Central memory CD4-positive, alpha-beta T cell (primary cell): ENCODE measurements around the gene SHC2.
"Not testable (repeated sequence)": the region's sequence is repeated elsewhere in the genome, so short reads cannot be mapped to it uniquely, and the experiment has no call there.

Experiments used
- DNase-seq: peaks from one replicate; pipeline ENCODE4 v3.0.0; 2022

Gene SHC2

DNA sequence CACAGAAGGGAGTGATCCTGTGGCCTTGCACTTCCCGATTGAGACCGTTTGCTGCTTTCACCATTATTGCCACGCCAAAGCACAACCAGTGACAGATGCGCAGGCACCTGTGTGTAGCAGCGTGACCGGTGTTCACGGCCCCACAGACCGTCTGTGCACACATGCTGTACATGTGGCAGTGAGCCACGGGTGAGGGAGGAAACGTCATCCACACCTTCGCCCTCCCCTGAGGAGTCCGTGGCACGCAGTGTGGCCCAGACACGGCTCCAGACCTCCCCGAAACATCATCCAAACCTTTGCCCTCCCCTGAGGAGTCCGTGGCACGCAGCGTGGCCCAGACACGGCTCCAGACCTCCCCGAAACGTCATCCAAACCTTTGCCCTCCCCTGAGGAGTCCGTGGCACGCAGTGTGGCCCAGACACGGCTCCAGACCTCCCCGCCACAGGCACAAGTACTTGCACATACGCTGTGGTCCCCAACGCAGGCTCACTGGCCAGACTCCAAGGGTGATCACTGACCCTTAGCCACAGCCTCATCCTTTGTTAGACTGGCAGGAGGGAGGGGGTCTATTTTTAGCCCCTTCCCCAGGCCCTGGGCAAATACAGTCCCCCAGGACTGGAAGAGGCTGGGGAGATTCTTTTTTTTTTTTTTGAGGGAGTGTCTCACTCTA, 7.9 kb upstream of the SHC2 start:
- DNase-seq: no peak

DNA sequence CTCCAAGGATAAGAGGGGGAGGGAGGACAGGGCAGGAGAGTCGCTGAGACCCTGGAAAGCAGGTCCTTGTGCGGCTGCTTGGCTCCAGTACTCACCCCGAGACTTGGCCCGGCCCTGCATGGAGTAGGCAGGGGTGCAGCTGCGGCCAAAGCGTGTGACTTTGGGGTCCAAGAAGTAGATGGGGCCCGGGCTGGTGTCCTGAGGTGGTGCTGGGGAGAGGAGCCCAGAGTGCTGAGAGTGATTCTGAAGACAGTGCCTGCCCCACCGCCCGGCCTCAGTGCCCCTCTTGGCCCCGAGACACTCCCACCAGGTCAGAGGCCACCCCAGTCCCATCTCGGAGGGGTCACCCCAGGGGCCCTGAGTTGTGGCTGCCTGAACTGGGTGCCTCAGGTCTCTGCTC, 6.7 kb upstream of the SHC2 start:
- no peak for DNase-seq

DNA sequence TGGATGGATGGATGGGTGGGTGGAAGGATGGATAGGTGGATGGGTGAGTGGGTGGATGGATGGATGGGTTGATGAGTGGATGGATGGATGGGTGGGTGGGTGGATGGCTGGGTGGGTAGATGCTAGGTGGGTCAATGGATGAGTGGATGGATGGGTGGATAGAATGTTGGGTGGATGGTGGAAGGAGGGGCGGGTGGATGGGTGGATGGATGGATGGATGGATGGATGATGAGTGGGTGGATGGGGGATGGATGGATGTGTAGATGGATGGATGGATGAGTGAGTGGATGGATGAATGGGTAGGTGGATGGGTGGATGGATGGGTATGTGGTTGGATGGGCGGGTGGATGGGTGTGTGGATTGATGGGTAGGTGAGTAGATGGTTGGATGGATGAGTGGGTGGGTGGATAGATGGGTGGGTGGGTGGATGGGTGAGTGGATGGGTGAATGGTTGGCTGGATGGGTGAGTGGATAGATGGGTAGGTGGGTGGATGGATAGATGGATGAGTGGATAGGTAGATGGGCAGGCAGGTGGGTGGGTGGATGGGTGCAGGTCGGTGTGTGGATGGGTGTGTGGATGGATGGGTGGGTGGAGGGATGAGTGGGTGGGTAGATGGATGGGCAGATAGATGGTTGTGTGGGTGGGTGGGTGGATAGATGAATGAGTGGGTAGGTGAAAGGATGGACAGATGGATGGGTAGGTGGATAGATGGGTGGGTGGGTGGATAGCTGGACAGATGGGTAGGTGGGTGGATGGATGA, 4.4 kb upstream of the SHC2 start:
- DNase-seq: no peak

DNA sequence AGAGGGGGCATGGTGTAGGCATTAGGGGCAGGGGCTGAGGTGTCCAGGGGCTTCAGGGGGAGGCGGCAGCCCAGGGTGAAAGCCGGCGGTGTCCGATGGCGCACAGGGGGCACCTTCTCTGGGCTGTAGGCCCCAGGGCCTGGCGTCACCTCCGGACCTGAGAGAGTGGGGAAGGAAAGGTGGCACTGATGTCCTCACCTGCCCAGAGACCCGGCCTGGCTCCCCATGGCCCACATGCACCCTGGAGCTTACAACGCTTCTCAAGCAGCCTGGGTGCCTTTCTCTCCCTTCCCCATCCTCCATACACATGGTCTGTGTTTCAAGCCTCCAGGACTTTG, 3.3 kb upstream of the SHC2 start:
- DNase-seq: no peak

DNA sequence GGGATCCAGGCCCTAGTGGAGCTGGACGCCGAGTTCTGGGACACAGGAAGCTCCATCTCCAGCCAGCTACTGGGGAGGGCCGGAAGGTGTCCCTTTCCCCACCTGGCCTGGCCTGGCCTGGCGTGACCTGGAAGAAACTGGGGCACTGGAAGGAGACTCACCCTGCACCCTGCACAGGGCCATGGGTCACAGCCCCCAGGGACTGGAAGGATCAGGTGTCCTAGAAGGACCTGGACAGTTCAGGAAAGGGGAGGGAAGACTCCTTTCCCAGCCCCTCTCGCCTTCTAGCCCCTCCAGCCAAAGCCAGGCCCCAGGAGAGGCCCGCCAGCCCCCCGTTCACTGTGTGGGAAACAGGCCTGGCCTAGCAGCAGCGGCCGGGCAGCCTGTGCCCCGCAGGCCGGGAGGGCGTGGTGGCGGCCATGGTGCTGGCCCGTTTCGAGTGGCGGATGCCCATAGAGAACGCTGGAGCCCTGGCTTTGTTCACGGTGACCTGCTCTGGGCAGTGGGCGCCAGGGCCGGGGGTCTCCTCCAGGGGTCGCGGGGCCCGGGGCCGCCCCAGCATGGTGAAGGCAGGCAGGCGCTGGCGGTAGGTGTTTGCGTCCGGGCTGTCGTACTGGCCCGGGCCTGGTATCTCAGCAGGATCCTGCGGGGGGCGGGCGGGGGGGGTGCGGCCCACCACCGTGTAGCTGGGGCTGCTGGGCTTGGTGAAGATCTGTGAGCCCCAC, 2.8 kb upstream of the SHC2 start:
- no peak for DNase-seq

DNA sequence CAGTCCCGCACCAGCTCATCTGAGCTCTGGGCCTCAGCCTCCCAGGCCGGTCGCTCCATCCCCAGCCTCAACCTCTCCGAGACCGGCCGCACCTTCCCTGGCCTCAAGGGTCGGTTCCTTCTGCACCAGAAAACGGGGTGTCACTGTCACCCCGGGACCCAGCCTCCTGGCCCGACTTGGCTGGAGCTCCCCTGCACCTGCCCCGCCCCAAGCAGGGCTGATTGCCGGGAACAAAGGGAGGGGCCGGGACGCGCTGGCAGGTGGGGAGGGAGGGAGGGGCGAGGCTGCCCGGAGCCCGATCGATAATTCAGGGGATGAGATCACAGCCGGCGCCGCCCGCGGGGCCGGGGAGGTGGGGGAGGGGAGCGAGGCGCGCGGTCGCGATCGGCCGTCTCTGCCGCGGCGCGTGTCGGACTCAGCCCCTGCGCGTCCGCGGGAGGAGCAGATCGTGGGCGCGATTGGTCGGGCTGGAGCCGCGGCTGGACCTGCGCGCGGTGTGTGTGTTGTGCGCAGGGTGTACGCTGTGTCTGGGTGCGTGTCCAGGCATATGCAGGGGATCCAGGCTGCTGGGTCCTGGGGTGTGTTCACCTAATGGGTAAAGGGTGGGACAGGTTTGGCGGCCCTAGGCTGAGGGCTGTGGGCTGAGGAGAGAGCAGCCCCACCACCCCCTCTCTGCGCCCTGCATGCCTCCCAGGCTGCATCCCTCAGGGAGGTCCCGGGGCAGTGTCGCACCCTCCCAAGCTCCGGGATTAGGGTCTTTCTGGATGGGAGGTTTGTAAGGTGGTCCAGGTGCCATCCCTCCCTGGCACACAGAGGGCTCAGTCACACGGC, 1.1 kb upstream of the SHC2 start:
- no peak for DNase-seq

DNA sequence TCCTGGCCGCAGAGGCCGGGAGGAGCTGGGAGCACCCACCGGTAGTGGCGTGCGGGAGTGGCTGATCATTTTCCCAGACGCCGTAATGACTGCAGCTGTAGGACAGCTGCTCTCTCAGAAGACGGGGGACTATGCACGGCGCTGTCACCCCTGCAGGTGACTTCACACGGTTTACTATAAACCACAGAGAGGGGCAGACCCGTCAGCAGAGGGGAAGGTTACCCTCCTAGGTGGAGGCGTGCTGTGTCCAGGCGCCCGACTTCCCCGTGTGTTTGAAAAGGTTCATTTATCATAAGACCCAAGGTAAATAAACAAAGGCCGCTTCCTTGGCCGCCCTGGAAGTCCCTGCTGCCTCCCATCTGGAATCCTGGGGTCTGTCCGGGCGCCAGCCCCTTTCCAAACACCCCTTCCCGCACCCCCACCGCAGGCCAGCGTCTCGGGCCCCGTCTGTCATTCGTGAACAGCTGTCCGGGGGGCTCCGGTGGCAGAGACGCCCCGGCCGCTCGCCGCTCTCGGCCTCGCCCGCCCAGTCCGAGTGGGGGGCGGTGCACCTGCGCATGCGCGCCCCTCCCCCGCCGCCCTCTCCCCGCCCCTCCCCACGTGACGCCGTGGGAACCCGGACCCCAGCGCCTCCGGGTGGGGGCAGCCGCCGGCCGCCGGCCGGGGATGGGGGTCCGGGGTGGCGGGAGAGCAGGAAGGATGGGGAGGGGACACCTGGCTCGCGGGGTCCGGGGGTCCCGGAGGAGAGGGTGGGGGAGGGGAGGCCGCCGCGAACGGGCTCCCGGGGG, 915 bp downstream of the SHC2 start:
- no peak for DNase-seq

DNA sequence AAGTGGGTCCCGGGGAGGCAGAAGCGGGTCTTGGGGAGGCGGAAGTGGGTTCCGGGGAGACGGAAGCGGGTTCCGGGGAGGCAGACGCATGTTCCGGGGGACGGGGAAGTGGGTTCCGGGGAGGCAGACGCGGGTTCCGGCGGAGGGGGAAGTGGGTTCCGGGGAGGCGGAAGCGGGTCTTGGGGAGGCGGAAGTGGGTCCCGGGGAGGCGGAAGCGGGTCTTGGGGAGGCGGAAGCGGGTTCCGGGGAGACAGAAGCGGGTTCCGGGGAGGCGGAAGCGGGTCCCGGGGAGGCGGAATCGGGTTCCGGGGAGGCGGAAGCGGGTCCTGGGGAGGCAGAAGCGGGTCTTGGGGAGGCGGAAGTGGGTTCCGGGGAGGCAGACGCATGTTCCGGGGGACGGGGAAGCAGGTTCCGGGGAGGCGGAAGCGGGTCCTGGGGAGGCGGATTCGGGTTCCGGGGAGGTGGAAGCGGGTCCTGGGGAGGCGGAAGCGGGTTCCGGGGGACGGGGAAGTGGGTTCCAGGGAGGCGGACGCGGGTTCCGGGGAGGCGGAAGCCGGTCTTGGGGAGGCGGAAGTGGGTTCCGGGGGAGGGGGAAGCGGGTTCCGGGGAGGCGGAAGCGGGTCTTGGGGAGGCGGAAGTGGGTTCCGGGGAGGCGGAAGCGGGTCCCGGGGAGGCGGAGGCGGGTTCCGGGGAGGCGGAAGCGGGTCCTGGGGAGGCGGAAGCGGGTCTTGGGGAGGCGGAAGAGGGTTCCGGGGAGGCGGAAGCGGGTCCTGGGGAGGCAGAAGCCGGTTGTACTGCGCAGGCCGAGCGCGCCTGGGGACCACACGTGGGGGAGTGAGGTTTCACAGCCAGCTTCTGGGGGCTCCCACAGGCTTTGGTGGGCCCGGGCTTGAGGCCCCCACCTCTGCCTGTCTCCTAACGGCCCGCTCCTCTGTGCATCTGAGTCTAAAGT, 2.5 kb downstream of the SHC2 start:
- DNase-seq: no peak

DNA sequence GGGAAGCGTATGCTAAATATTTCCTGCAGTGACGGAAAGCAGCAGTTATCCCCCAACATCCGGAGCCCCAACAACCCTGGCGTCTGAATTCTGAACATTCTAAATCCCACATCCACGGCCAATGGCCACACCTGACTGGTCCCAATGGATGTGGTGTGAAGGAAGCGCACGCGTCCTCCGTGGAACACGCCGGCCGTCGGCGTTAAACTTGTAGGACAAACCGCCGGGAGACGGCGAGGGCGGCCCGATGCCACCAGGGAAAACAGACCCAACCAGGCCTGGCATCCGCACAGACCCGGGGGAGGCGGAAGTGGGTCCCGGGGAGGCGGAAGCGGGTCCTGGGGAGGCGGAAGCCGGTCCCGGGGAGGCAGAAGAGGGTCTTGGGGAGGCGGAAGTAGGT, 3.2 kb downstream of the SHC2 start:
- DNase-seq: no peak

DNA sequence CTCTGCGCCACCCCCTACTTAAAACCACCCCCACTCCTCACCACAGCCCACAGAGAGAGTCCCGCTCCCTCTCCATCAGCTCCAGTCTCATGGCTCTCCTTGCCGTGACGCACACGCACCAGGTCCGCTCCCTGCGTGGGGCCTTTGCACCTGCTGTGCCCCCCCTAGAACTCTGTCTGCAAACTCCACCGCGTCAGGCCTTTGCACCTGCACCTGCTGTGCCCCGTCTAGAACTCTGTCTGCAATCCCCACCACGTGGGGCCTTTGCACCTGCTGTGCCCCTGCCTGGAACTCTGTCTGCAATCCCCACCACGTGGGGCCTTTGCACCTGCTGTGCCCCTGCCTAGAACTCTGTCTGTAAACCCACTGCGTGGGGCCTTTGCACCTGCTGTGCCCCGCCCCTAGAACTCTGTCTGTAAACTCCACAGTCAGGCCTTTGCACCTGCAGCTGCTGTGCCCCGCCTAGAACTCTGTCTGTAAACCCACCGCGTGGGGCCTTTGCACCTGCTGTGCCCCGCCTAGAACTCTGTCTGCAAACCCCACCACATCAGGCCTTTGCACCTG, 4.2 kb downstream of the SHC2 start:
- DNase-seq: no peak

DNA sequence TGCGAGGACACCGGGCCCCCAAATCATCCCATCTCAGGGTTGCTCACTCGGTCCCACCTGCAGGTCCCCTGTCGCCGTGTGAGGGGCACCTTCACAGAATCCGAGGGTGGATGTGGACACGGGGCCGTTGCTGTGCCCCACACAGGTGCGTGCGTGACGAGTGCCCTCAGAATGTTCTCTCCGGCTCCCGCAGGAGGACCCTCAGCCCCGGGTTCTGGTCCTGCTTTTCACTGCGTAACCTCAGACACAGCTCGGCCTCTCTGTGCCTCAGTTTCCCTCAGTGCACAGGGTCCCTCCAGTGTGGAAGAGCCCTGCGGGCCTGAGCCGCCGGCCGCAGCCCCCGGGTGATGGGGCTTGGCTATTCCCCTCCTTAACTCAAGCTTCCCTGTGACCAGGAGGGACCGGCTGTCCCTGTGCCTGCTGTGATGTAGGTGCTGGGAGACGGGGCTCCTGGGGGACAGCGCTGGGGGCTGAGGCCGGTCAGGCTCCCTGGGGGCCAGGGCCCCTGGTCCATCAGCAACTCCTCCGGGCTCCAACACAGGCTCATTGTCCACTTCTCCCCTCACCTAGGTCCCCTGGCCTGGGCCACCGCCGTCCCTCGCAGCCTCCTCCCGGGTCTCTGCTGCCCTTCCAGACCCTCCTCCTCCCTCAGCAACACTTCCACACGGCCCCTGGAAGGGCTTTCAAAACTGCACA, 4.8 kb downstream of the SHC2 start:
- no peak for DNase-seq

DNA sequence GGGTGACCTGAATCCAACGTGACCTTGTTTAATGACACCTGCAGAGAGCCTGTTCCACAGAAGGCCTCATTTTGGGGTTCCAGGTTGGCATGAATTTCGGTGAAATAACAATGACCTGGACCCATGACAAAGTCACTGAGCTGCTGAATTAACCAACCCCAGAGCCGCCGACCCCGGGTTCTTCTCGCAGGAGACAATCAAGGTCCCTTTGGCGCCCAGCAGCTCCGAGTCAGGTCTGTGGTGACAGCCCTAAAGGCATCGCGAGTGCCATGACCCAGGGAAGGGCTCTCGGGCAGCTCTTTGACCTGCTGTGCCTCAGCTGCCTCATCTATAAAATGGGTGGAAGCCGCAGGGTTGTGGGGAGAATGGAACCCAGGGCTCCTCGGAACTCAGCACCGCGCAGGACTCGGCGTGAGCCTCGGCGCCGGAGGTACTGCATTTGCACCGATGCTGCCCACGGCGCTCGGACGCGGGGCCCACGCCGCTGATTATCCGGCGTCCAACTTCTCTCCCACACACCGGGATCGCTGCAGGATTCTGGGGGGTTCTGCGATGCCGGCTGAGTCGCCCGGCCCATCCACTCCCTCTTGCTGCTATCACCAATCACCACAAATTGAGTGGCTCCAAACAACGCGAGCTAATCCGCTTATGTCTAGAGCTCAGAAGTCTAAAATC, 5.7 kb downstream of the SHC2 start:
- DNase-seq: no peak

DNA sequence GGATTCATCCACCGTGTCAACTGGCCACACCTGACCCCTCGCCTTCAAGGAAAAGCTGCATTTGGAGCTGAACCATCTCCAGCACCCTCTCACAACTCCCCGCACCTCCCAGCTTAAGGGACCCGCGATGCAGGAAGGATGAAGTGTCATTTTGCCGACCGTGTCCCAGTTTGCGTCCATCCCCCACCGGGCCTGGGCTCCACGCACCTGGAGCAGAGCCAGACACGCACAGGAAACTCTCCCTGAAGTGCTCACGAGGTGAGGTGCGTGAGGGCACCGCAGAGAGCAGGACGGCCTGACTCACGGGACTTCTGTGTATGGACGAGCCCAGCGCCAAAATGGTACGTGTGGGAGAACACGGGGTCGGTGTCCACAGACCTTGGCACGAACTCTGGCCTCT, 7.2 kb downstream of the SHC2 start:
- no peak for DNase-seq

DNA sequence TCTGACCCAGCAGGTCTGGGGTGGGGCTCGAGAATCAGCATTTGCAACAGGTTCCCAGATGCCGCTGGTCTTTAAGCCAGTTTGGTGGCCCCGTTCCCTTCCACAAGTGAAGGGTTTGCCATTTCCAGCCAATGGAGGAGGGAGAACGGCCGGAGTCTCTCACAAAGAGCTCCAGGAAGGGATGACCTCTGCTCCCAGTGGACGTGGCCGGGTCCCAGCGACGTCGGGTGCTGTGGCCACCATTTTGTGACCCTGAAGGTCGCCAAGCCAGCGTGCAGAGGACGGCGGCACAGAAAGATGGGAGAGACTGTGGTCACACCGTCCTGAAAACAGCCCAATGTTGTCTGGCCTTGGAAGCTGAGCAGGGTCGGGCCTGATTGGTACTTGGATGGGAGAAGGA, 8.0 kb downstream of the SHC2 start:
- DNase-seq: no peak

DNA sequence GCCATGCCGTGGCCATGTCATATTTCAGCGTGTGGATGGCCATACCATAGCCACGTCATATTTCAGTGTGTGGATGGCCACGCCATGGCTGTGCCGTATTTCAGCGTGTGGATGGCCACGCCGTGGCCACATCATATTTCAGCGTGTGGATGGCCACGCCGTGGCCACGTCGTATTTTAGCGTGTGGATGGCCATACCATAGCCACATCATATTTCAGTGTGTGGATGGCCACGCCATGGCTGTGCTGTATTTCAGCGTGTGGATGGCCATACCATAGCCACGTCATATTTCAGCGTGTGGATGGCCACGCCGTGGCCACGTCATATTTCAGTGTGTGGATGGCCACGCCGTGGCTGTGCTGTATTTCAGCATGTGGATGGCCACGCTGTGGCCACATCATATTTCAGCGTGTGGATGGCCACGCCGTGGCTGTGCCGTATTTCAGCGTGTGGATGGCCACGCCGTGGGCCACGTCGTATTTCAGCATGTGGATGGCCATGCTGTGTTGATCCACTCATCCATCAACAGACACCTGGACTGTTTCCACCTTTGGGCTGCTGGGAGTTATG, 9.8 kb downstream of the SHC2 start:
- not testable (repeated sequence) for DNase-seq

DNA sequence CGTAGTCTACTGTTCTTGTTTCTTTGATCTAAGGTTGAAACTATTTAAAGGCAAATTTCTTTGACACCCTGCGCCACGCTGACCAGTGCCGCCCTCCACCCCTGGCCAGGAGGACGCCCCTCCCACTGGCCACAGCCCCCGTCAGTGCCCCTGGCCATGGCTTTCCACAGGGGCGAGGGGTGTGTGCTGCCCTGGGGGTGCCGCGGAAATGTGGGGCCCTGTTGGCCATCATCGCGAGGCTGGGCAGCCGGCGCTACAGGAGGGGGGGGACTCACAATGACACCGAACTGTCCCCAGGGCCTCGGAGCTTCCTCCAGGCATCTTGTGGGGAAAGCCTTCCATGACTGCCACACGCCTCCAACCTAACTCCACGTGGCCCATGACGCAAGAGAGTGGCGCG, 10.9 kb downstream of the SHC2 start:
- DNase-seq: no peak

DNA sequence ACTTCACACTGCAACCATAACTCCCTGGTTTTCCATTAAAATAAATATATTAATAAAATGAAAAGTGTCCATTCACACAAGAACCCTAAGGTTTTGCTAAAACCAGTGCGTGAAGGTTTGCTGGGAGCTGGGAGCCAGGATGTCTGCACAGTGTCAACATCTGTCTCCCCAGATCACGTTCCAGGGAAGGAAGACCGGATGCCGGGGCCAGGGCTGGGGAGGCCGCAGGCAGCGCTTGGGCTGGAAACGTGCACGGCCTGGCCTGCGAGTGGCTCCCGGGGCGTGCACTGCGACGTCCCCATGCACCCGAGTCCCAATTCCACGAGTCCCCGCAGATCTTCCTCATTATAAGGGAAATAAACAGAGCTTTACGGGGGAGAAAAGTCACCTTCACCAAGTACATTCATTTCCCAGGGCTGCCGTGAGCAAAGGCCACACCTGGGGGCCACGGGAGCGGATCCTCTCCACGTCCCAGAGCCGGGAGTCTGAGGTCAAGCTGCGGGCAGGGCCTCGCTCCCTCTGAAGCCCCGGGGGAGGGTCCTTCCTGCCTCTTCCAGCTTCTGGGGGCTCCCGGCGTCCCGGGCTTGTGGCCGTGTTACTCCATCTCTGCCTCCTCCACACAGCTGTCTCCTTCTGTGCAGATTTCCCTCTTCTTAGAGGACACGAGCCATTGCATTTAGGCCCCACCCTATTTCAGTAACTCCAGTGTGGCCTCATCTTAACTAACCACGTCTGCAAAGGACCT, 12.8 kb downstream of the SHC2 start:
- DNase-seq: no peak

DNA sequence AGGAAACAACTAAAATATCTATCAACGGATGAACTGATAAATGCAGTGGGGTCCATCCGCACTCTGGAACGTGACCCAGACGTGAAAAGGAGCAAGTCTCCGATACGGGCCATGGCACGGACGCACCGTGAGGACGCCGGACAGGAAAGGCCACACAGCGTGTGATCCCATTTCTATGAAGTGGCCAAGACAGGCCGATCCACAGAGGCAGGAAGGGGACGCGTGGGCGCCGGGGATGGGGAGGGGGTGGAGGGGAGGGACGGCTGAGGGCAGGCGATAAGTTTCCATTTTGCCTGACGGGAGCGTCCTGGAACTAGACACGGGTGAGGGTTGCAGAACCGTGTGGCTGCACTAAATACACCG, 13.8 kb downstream of the SHC2 start:
- no peak for DNase-seq
